Fibroblast of skin of abdomen (primary cell): ENCODE measurements around the gene DOHH. TPM values are rescaled to one million over a fixed set of nuclear protein-coding genes. Genes with fewer than 3 reads are reported as not detected.
A peak's percentile ranks its signal among the peaks of the same experiment; 100 is the strongest.

Source experiments
- DNase-seq: peaks from one replicate; pipeline ENCODE4 v3.0.0-alpha.2; 2013
- polyA plus RNA-seq, 2 experiments: library from polyadenylated mRNA; unstranded; fragments of 120-200 nt; gene quantifications; one replicate each; pipeline ENCODE4 v1.2.1, GENCODE V29; 2013; ENCODE audit not compliant: insufficient read length in 2 of 2

DOHH gene
- polyA plus RNA-seq (2013, experiment 1 of 2; ENCODE audit: insufficient read length), result 10.9 TPM
- 13.4 TPM for polyA plus RNA-seq (2013, experiment 2 of 2; ENCODE audit: insufficient read length)

- peak; percentile 95 for DNase-seq
Observed at GRCh38 chr19:3500429-3501101, at the start of gene DOHH. DOHH (minus strand) TSS chr19:3500674; CDS start chr19:3496814, 3,860 bp downstream.

GRCh38 chr19:3549816-3550215, 49.3 kb upstream of the DOHH start:
- DNase-seq, result no peak

GRCh38 chr19:3548606-3549005, 48.1 kb upstream of the DOHH start:
- no peak for DNase-seq

GRCh38 chr19:3547767-3548282, 47.4 kb upstream of the DOHH start:
- DNase-seq, result no peak

DNA sequence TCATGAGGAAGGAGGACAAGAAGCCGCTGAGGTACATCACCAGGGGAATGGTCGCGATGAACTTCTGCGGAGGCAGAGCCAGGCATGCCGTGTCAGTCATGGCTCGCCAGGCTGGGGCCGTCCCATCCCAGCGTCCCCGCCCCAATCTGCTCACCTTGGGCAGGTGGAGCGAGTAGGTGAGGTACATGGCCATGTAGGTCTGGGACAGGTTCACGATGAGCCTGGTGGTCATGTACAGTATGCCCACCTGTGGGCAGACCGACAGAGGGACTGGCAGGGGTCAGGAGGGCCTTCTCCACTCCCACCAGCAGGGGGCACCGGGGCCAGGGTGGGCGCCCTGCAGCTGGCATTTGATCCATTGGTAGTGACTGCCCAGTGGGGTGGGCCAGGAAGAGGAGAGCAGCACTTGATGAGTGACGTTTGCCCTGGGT, 46.8 kb upstream of the DOHH start:
- no peak for DNase-seq

DNA sequence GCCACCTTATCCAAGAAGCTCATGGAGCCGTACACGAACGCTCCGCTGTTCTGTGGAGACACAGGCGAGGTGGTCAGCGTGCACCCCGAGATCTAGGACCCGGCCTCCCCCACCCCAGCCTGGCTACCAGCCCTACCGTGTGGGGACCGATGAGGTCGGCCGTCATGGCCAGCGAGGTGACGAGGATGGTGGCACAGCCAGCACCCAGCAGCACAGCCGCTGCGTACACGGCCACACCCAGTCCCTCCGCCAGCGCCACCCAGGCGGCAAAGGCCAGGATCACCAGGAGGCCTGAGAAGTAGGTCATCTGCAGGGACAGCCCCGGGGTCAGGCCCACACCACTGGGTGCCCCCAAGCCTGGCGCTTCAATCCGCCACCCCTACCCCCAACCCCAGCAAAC, 45.6 kb upstream of the DOHH start:
- no peak for DNase-seq

DNA sequence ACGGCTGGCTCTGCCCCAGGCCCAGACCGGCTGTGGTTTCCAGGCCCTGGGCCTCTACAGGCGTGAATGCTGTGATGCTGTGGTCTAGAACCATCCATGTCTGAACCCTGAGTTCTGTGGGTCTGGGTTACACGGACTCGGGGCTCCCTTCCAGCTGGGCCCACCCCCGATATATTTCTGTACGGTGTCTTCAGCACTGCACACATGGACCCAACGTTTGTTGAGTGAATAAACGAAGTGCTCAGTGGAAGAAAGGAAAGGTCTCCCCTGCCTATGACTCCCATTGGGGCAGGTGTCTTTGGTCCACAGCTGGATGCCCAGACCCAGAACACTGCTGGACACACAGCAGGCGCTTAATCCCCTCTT, 45.2 kb upstream of the DOHH start:
- no peak for DNase-seq

- peak; percentile 27 for DNase-seq
Observed at GRCh38 chr19:3544742-3545668, 44.5 kb upstream of the DOHH start.

DNA sequence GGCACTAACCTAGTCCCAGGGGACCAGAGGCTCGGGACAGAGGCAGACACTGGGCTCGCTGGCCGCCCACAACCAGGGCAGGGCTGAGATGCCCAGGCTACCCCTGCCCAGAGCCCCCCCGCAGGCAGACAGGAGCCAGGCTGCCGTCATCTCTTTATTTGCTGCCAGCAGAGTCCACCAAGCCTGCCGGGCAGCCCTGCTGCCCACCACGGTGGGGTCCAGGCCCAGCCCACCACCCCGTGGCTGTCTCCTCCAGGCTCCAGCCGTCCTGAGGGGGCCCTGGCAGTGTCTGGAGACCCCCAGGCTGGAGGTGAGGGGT, 43.5 kb upstream of the DOHH start:
- DNase-seq, result no peak

GRCh38 chr19:3543150-3544057, 42.9 kb upstream of the DOHH start:
- no peak for DNase-seq

GRCh38 chr19:3539756-3540118, 39.3 kb upstream of the DOHH start:
- no peak for DNase-seq

- DNase-seq, result no peak
Observed at GRCh38 chr19:3538965-3539755, 38.7 kb upstream of the DOHH start, which contains the start of gene TEKTIP1. TEKTIP1 (plus strand) TSS chr19:3539174; CDS start chr19:3539178, 4 bp downstream.

DNA sequence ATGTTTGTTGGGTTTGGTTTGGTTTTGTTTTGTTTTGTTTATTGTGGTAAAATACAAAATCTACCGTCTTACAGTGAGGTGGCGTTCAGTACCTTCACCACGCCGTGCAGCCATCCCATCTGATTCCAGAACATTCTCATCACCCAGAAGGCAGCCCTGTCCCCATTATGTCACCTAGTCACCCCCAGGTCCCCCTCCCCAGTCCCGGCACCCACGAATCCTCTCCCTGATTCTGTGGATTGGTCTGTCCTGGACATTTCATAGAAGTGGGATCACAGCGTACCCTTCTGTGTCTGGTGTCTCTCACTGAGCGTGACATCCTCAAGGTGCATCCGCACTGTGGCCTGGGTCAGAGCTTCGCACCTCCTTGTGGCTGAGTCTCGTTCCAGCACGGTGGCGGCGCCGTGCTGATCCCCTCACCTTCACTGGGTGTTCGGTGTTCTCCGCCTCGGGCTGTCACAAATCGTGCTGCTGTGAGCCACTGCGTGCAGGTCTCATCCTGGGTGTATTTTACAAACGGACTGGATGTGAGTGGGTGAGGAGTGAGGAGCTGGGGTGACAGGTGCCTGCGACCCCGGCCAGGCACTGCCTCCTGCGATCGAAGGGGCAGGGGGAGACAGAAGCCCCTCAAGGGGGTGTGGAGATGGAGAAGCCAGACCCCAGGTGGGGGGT, 37.9 kb upstream of the DOHH start:
- no peak for DNase-seq

- DNase-seq, result no peak
Observed at GRCh38 chr19:3537438-3538240, 37.2 kb upstream of the DOHH start.

DNA sequence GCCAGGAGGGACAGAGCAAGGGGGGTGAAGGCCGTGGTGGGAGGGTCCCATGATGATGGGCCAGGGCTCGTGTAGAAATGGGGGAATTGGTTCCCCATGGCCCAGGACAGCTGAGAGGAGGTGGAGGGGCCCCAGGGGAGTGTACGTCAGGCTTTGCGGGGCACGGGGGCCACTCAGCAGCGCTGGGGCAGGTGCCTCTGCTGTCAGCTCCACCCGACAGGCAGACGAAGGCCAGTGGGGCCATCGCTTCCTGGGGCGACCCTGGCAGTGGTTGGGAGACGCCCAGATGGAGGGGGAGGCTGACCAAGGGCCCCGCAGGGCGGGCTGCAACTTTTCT, 36.6 kb upstream of the DOHH start:
- no peak for DNase-seq

- DNase-seq, result no peak
Observed at GRCh38 chr19:3536429-3537100, 36.1 kb upstream of the DOHH start.

- DNase-seq, result no peak
Observed at GRCh38 chr19:3535981-3536380, 35.5 kb upstream of the DOHH start.

DNA sequence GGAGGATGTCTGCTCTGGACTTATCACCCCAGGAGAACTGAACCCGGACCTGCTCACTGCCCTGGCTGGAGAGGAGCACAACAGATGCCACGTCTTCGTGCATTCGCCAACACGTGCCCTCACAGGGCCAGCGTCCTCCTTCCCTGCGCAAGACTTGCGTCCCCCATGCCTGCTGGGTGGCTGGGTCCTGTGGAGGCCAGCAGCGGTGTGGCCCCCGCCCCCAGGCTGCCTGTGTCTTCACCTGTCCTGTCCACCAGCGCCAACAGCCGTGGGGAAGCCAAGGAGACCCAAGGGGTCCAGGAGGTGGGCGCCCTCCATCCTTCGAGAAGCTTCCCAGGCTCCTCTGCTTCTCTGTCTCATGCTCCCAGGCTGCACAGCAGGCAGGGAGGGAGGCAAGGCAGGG, 35.1 kb upstream of the DOHH start:
- no peak for DNase-seq

GRCh38 chr19:3535235-3535535, 34.7 kb upstream of the DOHH start:
- no peak for DNase-seq
